Heart left ventricle (tissue), 13 donors: ENCODE data around the gene PERM1.

ENCODE experiments used
- CTCF ChIP-seq, 12 donors: fragments of 200-600 bp; sonication (generic) in 4 of 12; IDR thresholded peaks; one replicate each; pipeline versions ENCODE4 v1.5.0 to v1.8.0; 2018 to 2022; ENCODE audit warnings: antibody characterized with exemption in 12 of 12, mild to moderate bottlenecking in 5 of 12
- POLR2A ChIP-seq, 2 donors: fragments of 450-650 bp; IDR thresholded peaks; one replicate each; pipeline ENCODE4 v1.6.1; 2017; ENCODE audit warnings: antibody characterized with exemption in 2 of 2, mild to moderate bottlenecking in 2 of 2, moderate library complexity in 2 of 2
- donor health status: ischemic (EF 13 %, LVEDD 7.1; RV severe dilation, severe dysfunction).
- donor health status: DM: no; HTN: yes; CAD: no.
- donor health status: DM: no; HTN: no; CAD: no.
- donor health status: ischemic (EF 25% LVEDD 6.9; RV normal size, moderate dysfunction).
- donor health status: ischemic (EF 25% LVEDD 5.7; RV mildly dilated, moderate dysfunction).
- donor health status: ischemic (EF 35%, LVEDD 5.7; RV mildly dilated, moderate dysfunction).
- donor health status: nonischemic (EF 11% LVEDD 7.7; RV severe dilation, severe dysfunction).
- donor health status: DM: yes; HTN: yes; CAD: no.
- donor health status: PGD.
- donor health status: ischemic (EF 29% LVEDD 5.4; RV normal size, mild dysfunction).
- donor health status: nonischemic (EF 23%, LVEDD 6.1; RV moderate dilation, normal function).

DNA sequence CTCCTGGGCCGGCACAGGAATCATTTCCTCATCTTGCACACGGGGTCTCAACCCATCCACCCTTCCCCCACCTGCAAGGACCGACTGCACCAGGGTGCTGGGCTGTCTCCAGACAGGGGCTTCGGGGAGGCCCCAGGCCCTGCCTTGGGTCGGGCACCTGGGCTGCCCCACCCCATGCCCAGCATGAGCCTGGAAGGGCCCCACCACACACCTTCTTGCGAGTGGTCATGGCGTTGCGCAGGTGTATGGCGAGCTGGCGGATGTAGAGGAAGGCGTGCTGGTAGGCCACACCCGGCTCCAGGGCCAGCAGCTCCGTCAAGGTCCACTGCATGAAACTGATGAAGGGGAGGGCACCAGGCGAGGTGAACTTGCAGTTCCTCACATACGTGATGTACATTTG is 29.7 kb downstream of the PERM1 start:
- TF ChIP-seq CTCF (IDR thresholded peaks at IDR 0.05): no peak
- TF ChIP-seq POLR2A (IDR thresholded peaks at IDR 0.05): no peak
